Measurements from ENCODE around the gene PRKCE. TPM values are rescaled to one million over a fixed set of nuclear protein-coding genes. Genes with fewer than 3 reads are reported as not detected.
"Not testable (repeated sequence)": the region's sequence is repeated elsewhere in the genome, so short reads cannot be mapped to it uniquely, and the experiment has no call there.

PRKCE gene
- total and polyA plus RNA-seq, 2 donors (not counting 3 experiments of a cell fraction or from before 2014, with no cell fraction given): 27.9 to 33.9 TPM

DNA sequence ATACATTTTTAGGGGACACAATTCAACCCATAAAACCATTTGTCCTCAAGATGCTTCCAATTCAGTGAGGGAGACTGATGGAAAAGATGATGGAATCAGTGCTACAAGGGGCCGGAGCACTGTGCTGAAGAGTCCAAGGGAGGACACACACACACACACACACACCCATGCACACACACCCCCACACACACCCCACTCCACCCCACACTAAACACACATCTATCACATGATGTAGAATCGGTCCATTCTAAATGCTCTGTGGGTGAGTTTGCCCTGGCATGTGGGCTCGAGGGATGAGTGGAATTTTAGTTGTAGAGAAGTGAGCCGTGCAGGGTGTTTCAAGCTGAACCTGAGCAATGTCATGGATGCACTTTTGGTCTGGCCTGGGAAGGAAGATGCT lies 41.1 kb downstream of the PRKCE start:
- TF ChIP-seq EZH2 (IDR thresholded peaks at IDR 0.05; ENCODE audit: borderline replicate concordance, low read depth, low read length, severe bottlenecking) (no peak), JUN (IDR thresholded peaks at IDR 0.05; ENCODE audit: borderline replicate concordance, insufficient read depth, insufficient read length, low read depth) (no peak), MYC (IDR thresholded peaks at IDR 0.05; ENCODE audit: low read depth, low read length) (no peak), FOS (IDR thresholded peaks at IDR 0.05; ENCODE audit: borderline replicate concordance, insufficient read depth, low read length) (no peak), GATA2 (IDR thresholded peaks at IDR 0.05; ENCODE audit: insufficient read depth, insufficient read length, low read depth, low read length) (no peak), POLR2AphosphoS5 (IDR thresholded peaks at IDR 0.05; ENCODE audit: insufficient read depth, low read depth, low read length) (no peak), POLR2A (IDR thresholded peaks at IDR 0.05; ENCODE audit: low read depth, low read length) (no peak)
- TF ChIP-seq, protein P1, sequence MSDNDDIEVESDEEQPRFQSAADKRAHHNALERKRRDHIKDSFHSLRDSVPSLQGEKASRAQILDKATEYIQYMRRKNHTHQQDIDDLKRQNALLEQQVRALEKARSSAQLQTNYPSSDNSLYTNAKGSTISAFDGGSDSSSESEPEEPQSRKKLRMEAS (IDR thresholded peaks at IDR 0.05; ENCODE audit: insufficient read depth, insufficient read length): no peak
- TF ChIP-seq, protein P2, sequence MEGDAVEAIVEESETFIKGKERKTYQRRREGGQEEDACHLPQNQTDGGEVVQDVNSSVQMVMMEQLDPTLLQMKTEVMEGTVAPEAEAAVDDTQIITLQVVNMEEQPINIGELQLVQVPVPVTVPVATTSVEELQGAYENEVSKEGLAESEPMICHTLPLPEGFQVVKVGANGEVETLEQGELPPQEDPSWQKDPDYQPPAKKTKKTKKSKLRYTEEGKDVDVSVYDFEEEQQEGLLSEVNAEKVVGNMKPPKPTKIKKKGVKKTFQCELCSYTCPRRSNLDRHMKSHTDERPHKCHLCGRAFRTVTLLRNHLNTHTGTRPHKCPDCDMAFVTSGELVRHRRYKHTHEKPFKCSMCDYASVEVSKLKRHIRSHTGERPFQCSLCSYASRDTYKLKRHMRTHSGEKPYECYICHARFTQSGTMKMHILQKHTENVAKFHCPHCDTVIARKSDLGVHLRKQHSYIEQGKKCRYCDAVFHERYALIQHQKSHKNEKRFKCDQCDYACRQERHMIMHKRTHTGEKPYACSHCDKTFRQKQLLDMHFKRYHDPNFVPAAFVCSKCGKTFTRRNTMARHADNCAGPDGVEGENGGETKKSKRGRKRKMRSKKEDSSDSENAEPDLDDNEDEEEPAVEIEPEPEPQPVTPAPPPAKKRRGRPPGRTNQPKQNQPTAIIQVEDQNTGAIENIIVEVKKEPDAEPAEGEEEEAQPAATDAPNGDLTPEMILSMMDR (IDR thresholded peaks at IDR 0.05; ENCODE audit: extremely low read depth in 1 of 2, insufficient read depth in 1 of 2, low read depth in 1 of 2, low read length in 2 of 2): no peak
- ChIA-PET POLR2A (no interaction called here), CTCF (no interaction called here)
- FAIRE-seq: no peak
- no peak for DNase-seq (ENCODE audit: low read depth, low spot score)
- H3K4me3 ChIP-seq (replicated peaks in 1 of 3; ENCODE audit: insufficient read depth in 1 of 3, low read depth in 1 of 3, low read length in 3 of 3): no peak overlapping the region
- no peaks in the 10 kb centered on the region for H3K36me3 ChIP-seq (ENCODE audit: control insufficient read depth in 2 of 2, extremely low read depth in 1 of 2, insufficient read depth in 2 of 2, low read length in 2 of 2)
- no peak overlapping the region for H3K27ac ChIP-seq (ENCODE audit: insufficient read depth, low read depth, low read length)
- H3K4me1 ChIP-seq (ENCODE audit: control insufficient read depth, extremely low read depth, insufficient read depth, low read length): no peaks in the 10 kb centered on the region
- H3K27me3 ChIP-seq (ENCODE audit: control insufficient read depth in 2 of 2, insufficient read depth in 2 of 2, low read length in 2 of 2): no peaks in the 10 kb centered on the region
- intact Hi-C loops (cut with micrococcal nuclease) (no loop called here), dilution Hi-C loops (cut with MboI; ENCODE audit: extremely low pct_ligation_motif_present, low sequenced_read_pairs) (no loop called here)
- no peaks in the 10 kb centered on the region for H4K20me1 ChIP-seq (replicated peaks; ENCODE audit: control insufficient read depth, extremely low read depth, insufficient read depth, low read length)
- no peaks in the 10 kb centered on the region for H3K9me1 ChIP-seq (replicated peaks; ENCODE audit: control insufficient read depth, extremely low read depth, insufficient read depth, low read length)
- BruUV-seq (replicated peaks): no TSS peak
- no peak overlapping the region for H2AFZ ChIP-seq (ENCODE audit: low read depth, low read length)
- no peaks in the 10 kb centered on the region for H3K9me3 ChIP-seq (replicated peaks; ENCODE audit: control insufficient read depth, insufficient read depth, low read length)
- H3K79me2 ChIP-seq (ENCODE audit: control insufficient read depth, insufficient read depth, low read length): peaks cover 2% of the 10 kb centered on the region
- no peak overlapping the region for H3K4me2 ChIP-seq (ENCODE audit: insufficient read depth, low read length)
- H3K9ac ChIP-seq (replicated peaks; ENCODE audit: extremely low read depth, insufficient read depth, low read length): no peak overlapping the region

DNA sequence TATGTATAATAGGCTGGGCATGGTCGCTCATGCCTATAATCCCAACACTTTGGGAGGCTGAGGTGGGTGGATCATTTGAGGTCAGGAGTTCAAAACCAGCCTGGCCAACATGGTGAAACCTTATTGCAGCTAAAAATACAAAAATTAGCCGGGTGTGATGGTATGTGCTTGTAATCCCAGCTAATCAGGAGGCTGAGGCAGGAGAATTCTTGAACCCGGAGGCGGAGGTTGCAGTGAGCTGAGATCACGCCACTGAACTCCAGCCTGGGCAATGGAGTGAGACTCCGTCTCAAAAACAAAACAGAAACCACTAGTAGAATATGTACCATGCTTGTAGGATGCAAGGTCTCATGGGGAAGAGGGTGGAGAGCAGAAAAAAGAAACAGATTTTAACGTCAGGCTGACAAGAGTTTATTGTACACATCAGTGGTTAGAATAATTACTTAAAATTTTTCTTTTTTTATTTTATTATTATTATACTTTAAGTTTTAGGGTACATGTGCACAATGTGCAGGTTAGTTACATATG lies 44.1 kb downstream of the PRKCE start:
- H3K9ac ChIP-seq (replicated peaks; ENCODE audit: extremely low read depth, insufficient read depth, low read length); H3K4me1 ChIP-seq (ENCODE audit: control insufficient read depth, extremely low read depth, insufficient read depth, low read length); H3K79me2 ChIP-seq (ENCODE audit: control insufficient read depth, insufficient read depth, low read length); DNase-seq (ENCODE audit: low read depth, low spot score); H4K20me1 ChIP-seq (replicated peaks; ENCODE audit: control insufficient read depth, extremely low read depth, insufficient read depth, low read length); dilution Hi-C loops (cut with MboI; ENCODE audit: extremely low pct_ligation_motif_present, low sequenced_read_pairs); H2AFZ ChIP-seq (ENCODE audit: low read depth, low read length); H3K9me1 ChIP-seq (replicated peaks; ENCODE audit: control insufficient read depth, extremely low read depth, insufficient read depth, low read length); POLR2A ChIA-PET; intact Hi-C loops (cut with micrococcal nuclease); H3K9me3 ChIP-seq (replicated peaks; ENCODE audit: control insufficient read depth, insufficient read depth, low read length); FAIRE-seq; H3K36me3 ChIP-seq (ENCODE audit: control insufficient read depth in 2 of 2, extremely low read depth in 1 of 2, insufficient read depth in 2 of 2, low read length in 2 of 2); H3K27me3 ChIP-seq (ENCODE audit: control insufficient read depth in 2 of 2, insufficient read depth in 2 of 2, low read length in 2 of 2); CTCF ChIA-PET; BruUV-seq (replicated peaks); H3K4me2 ChIP-seq (ENCODE audit: insufficient read depth, low read length); H3K4me3 ChIP-seq (replicated peaks in 1 of 3; ENCODE audit: insufficient read depth in 1 of 3, low read depth in 1 of 3, low read length in 3 of 3); H3K27ac ChIP-seq (ENCODE audit: insufficient read depth, low read depth, low read length): not testable (repeated sequence)
